CD4-positive, alpha-beta T cell treated with Interleukin-17A for 4 hours (primary cell): ENCODE data around the gene UNC5C.
"Not testable (repeated sequence)": the region's sequence is repeated elsewhere in the genome, so short reads cannot be mapped to it uniquely, and the experiment has no call there.

ENCODE experiments used
- DNase-seq: peaks from one replicate; pipeline ENCODE4 v3.0.0-alpha.2; 2020; ENCODE audit warnings: mixed read lengths

UNC5C gene

DNA sequence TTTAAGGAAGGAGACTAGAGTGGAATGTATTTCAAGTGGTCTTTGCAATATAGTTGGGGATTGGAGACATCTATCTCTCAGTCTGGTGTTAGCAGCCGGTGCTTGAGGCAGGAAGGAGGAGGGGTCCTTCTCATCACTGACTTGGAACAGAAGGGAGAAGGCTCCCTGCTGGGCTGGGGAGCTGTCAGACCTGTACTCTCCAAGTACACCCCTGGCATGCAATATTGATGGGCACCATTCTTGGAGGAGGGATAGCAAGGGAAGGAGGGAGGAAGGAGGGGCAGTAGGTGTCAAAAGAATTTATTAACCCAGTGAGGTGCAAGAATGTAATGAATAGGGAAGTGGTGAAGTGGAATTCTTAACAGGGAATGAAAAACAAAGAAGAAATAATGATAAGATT is 338.8 kb downstream of the UNC5C start:
- DNase-seq: no peak

DNA sequence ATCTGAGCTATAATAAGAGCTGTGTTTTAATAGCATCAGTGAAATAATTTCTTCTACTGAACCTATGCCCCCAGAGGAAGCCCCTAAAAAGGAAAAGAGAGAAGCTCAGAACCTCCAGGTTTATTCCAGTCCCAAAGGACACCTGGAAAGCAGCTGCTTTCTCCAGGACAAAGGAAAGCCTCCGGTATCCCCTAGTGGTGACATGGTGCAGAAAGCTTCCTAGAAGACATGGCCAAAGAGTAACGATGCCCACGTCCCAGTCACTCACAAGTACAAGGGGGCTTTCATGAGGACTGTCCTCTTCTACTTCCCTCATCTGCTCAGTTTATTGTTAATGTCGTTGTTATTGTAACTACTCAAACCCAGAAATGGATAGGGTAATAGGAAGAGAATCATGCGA is 343.9 kb downstream of the UNC5C start:
- no peak for DNase-seq

- DNase-seq: no peak
These were observed 344.4 kb downstream of the UNC5C start for GRCh38 chr4:95204267-95204844.

DNA sequence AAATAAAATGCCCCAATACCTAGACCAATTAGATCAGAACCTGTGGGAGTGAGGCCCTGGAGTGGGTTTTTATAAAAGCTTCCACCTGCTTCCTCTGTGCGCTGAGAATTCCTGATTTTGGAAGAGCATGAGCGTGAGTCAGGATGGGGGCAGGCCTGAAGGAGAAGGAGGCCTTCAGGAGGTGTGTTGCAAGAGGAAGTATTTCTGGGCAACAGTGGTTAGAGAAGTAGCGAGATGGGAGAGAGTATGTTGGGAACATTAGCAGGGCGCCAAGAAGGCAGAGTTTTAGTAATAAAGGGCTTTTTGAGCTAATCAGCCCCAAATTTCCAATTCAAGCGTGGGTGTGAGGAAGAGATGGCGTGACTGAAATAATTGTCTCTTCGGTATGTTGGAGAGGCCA is 349.8 kb downstream of the UNC5C start:
- no peak for DNase-seq

GRCh38 chr4:95197353-95197752 is 351.4 kb downstream of the UNC5C start:
- no peak for DNase-seq

DNA sequence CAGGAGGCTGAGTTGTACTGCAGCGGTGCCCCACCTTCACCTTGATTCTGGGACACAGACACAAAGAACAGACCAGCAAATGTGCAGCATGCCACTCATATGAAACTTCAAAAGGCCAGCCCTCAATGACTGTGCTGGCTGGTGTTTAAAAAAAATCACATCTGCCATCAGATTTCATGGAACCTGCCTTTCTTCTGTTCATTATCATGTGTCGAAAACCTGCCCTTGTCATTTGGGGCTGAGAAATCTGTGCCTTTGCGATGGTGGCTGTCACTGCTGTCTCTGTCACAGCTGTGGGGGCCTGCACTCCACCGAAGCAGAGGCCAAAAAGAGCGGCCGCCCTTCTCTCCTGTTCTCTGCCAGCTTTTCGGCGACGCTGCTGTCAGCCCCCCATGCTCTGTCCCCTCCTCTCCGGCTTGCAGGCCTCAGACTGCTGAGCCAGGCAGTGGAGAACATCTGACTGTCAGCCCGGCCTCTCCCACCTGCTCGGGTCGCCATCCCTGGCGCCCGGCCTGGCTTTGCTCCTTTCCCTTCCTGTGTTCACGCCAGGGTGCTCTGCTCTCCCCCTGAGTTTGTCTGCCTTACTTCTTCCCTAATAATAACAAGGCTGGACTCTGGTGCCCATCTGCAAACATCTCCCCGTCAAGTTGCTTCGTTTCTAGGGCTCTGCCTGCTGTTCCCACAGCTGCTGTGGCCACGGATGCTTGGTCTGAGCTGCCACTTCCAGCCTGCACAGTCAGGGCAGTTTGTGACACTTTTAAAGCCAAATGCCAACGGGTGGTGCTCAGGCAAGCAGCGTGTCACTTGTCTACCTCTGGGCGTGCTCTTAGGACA is 355.2 kb downstream of the UNC5C start:
- no peak for DNase-seq

DNA sequence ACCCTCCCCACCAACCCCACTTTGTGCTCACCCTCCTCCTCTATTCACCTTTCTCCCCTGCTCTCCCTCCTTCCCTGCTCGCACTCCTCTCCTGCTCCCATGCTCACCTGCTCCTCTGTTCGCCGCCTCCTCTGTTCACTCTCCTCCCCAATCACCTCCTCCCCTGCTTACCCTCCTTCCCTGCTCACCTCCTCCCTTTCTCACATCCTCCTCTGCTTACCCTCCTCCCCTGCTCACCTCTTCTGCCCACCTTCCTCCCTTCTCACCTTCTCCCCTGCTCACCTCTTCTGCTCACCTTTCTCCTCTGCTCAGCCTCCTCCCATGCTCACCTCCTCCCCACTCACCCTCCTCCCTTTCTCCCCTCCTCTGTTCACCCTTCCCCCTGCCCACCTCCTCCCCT is 357.2 kb downstream of the UNC5C start:
- no peak for DNase-seq

DNA sequence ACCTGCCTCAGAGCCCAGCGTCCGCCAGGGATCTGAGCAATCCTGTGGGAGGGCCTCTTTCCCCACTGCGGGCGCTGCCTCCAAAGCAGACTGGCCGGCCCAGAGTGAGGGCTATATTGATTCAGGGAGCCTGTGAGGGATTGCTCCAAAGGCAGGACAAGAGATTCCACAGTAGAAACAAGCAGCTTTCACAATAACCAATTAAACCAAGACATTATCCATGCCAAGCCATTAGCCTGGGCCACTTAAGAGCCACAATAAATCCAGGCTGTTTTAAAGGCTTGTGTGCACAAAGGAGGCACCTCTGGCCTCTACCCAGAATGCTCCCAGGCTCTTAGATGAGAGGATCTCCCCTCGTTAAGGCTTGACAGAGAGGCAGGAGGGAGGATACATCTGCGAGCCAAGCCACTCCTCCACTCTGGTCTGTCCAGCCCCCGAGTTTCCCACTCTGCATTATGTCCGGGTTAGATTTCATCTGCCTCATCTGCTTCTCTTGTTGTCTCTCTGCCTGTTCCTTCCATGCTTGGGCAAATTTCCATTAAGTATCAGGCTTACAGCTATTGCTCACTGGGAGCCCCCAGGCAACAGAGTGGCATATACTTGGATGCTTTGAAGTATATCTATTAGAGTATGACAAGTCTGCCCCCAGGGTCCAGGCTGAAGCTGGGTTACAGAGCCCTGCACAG is 357.9 kb downstream of the UNC5C start:
- no peak for DNase-seq

DNA sequence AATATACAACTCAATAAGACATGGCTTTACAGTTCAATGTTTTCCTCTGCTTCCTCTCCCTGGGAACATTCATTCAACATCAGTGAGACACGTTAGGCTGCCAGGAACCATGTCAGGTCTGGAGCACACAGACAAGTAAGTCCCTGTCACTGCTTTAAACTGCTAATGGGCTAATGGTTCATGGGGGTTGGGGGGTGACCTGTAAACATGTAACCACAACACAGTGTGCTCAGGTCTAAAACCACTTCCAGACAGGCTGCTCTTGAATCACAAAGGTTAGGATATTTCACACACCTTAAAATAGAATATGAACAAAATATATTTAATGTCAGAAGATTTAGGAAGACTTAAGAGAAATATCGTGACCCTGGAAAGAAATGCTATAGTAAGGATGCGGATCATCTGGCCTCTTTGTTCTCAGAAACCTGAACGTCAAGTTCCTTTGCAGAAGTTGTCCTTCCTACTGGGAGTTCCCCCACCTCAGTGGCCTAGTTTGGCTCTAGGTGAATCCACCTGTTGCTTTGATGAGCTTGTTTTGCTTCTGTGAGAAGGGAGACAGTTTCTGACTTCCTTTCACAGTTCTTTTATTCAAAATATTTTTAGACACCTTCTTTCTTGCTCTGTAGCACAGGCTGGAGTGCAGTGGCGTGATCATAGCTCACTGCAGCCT is 359.9 kb downstream of the UNC5C start:
- peak; percentile 18 for DNase-seq

- DNase-seq: no peak
These were observed 362.1 kb downstream of the UNC5C start for GRCh38 chr4:95186666-95187065.

DNA sequence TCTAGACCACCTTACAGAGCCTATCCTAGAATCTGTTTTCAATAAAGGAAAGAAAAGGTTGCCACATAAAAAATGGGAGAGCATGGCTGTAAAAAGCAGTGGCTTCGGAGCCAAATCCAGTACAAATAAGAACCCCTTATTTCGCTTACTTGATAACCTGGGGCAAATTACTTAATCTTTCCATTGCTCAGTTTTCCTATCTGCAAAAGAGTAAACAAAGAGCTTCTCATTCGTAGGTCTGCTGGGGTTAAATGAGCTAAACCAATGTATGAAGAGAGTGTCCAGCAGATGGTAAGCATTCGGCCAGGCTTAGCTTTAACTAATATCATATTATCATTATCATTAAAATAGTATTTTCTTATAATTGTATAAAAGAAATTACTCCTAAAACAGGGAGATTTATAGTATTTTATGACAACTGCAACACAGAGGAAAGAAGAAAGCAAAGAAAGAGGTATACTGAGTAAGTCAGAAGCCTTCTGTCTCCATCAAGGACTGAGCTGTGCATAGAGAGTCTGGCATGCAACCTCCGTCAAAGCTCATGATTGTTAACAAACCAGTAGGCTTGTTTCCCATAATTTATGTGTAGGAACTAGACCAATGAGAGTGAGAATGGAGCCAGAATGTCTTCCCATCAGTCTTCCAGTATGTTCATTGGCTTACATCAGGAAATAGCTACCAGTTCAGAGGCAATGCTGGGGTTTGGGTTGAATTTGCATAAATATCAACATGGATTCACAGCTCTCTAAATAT is 364.9 kb downstream of the UNC5C start:
- no peak for DNase-seq

GRCh38 chr4:95181996-95182306 is 366.8 kb downstream of the UNC5C start:
- no peak for DNase-seq

- peak; percentile 45 for DNase-seq
These were observed 367.4 kb downstream of the UNC5C start for GRCh38 chr4:95181243-95181995.

GRCh38 chr4:95180531-95181242 is 368.1 kb downstream of the UNC5C start:
- DNase-seq: no peak

DNA sequence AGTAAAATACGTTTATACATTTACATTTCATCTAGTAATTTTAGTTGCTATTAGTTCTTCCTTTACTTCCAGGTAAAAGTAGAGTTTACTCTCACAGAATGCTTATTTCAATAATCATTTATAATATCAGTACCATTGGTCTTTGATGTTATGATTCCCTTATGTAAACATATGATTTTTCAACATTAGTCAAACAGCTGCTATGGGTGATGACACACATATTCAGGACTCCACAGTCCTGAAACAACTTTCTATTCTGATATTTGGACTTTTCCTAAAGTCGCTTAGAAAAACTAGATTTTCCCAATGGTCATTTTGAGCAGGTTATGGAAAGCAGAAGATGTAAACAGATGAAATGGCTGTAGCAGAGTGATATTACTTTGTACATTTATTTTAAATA is 369.8 kb downstream of the UNC5C start:
- no peak for DNase-seq

DNA sequence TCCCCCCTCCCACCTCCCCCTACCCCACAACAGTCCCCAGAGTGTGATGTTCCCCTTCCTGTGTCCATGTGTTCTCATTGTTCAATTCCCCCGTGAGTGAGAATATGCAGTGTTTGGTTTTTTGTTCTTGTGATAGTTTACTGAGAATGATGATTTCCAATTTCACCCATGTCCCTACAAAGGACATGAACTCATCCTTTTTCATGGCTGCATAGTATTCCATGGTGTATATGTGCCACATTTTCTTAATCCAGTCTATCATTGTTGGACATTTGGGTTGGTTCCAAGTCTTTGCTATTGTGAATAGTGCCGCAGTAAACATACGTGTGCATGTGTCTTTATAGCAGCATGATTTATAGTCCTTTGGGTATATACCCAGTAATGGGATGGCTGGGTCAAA is 377.4 kb downstream of the UNC5C start:
- DNase-seq: not testable (repeated sequence)

- no peak for DNase-seq
These were observed 378.6 kb downstream of the UNC5C start for GRCh38 chr4:95170176-95170575.

GRCh38 chr4:95167805-95168204 is 381.0 kb downstream of the UNC5C start:
- DNase-seq: no peak

- DNase-seq: peak; percentile 27
These were observed 382.7 kb downstream of the UNC5C start for GRCh38 chr4:95165926-95166524.

- no peak for DNase-seq
These were observed 385.9 kb downstream of the UNC5C start for GRCh38 chr4:95162867-95163266.
